Mammary epithelial cell (primary cell): ENCODE results near the gene MICAL3.

ENCODE experiments used
- CTCF ChIP-seq, 2 donors: IDR thresholded peaks in 1 of 2; conservative IDR thresholded peaks in 1 of 2; 2 replicates each; pipeline ENCODE4 v1.5.1; 2011 to 2012; ENCODE audit warnings: inconsistent platforms in 2 of 2, low read length in 2 of 2, mild to moderate bottlenecking in 2 of 2, control low read depth in 1 of 2, low read depth in 1 of 2; ENCODE audit not compliant: insufficient read depth in 1 of 2; ENCODE audit errors: extremely low read depth in 1 of 2
- EZH2 ChIP-seq: IDR thresholded peaks from 2 replicates; pipeline ENCODE4 v1.6.1; 2012; ENCODE audit warnings: low read length, inconsistent platforms, borderline replicate concordance

GRCh38 chr22:17773606-17774205, 250.7 kb downstream of the MICAL3 start:
- TF ChIP-seq CTCF (conservative IDR thresholded peaks at IDR 0.05 in 1 of 2, IDR thresholded peaks at IDR 0.05 in 1 of 2; ENCODE audit: extremely low read depth in 1 of 2, insufficient read depth in 1 of 2, low read depth in 1 of 2, low read length in 2 of 2) (no peak), EZH2 (no peak)
